NCI-H460 (cell line): ENCODE data around the gene PHLDB1. TPM values are rescaled to one million over a fixed set of nuclear protein-coding genes. Genes with fewer than 3 reads are reported as not detected.
"Not testable (repeated sequence)": the region's sequence is repeated elsewhere in the genome, so short reads cannot be mapped to it uniquely, and the experiment has no call there.

Source experiments
- DNase-seq: peaks from one replicate; pipeline ENCODE4 v3.0.0-alpha.2; 2016; ENCODE audit warnings: low read depth; ENCODE audit errors: extremely low read depth
- polyA plus RNA-seq: library from polyadenylated mRNA; depleted of rRNA; stranded (reverse); fragments of >200 nt; gene quantifications from 2 replicates; pipeline ENCODE4 v1.2.3, GENCODE V29; 2014; cell fraction: nucleus; rRNA removed
- total RNA-seq: library from RNA; depleted of rRNA; stranded (reverse); fragments of >200 nt; shearing (Covaris generic); gene quantifications from 2 replicates; pipeline ENCODE4 v1.2.3, GENCODE V29; 2014; rRNA removed

Gene PHLDB1
- total RNA-seq: 14.5 and 18.3 TPM in 2 replicates
- 26.1 and 38.8 TPM in 2 replicates for polyA plus RNA-seq

- DNase-seq: no peak
These were observed at the start of gene PHLDB1 for GRCh38 chr11:118607401-118608359. TSS of gene PHLDB1 (plus strand) at chr11:118607615. CDS start at chr11:118613837, 6,222 bp downstream.

DNA sequence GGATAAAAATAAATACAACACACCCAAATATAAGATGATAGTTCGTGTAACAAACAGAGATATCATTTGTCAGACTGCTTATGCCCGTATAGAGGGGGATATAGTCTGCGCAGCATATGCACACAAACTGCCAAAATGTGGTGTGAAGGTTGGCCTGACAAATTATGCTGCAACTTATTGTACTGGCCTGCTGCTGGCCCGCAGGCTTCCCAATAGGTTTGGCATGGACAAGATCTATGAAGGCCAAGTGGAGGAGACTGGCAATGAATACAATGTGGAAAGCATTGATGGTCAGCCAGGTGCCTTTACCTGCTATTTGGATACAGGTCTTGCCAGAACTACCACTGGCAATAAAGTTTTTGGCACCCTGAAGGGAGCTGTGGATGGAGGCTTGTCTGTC lies 46.6 kb upstream of the PHLDB1 start:
- DNase-seq: no peak

GRCh38 chr11:118565051-118565450 lies 42.4 kb upstream of the PHLDB1 start:
- DNase-seq: no peak

DNA sequence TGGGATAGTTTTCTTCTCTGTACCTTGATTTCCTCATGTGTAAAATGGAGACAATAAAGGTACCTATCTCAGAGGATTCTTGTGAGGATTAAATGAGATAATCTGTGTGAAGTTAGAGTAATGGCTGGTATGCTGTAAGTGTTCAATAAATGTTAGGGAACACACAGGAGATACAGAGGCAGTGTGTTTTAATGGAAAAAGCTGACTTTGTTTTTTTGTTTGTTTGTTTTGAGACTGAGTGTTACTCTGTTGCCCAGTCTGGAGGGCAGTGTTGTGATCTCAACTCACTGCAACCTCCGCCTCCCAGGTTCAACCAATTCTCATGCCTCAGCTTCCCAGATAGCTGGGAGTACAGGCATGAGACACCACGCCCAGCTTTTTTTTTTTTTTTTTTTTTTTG lies 37.7 kb upstream of the PHLDB1 start:
- no peak for DNase-seq

DNA sequence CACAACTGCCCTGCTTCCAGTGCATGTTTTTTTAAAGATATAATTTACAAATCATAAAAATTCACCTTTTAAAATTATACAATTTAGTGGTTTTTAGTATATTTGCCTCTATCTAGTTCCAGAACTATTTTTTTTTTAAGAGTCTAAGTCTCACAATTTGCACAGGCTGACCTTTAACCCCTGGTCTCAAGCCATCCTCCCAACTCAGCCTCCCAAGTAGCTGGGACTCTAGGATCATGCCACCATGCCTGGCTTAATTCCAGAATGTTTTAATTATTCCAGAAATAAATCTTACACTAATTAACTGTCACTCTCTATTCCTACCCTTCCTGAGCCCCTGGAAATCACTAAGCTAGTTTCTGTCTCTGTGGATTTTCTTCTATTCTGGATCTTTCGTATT lies 36.6 kb upstream of the PHLDB1 start:
- DNase-seq: no peak

DNA sequence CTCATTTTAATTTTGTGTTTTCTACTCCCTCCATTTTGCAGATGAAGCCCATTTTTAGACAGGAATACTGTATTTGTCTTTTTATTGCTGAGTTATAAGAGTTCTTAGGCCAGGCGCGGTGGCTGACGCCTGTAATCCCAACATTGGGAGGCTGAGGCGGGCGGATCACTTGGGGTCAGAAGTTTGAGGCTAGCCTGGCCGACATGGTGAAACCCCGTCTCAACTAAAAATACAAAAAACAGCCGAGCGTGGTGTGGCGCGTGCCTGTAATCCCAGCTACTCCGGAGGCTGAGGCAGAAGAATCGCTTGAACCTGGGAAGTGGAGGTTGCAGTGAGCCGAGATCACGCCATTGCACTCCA lies 35.7 kb upstream of the PHLDB1 start:
- DNase-seq: not testable (repeated sequence)

DNA sequence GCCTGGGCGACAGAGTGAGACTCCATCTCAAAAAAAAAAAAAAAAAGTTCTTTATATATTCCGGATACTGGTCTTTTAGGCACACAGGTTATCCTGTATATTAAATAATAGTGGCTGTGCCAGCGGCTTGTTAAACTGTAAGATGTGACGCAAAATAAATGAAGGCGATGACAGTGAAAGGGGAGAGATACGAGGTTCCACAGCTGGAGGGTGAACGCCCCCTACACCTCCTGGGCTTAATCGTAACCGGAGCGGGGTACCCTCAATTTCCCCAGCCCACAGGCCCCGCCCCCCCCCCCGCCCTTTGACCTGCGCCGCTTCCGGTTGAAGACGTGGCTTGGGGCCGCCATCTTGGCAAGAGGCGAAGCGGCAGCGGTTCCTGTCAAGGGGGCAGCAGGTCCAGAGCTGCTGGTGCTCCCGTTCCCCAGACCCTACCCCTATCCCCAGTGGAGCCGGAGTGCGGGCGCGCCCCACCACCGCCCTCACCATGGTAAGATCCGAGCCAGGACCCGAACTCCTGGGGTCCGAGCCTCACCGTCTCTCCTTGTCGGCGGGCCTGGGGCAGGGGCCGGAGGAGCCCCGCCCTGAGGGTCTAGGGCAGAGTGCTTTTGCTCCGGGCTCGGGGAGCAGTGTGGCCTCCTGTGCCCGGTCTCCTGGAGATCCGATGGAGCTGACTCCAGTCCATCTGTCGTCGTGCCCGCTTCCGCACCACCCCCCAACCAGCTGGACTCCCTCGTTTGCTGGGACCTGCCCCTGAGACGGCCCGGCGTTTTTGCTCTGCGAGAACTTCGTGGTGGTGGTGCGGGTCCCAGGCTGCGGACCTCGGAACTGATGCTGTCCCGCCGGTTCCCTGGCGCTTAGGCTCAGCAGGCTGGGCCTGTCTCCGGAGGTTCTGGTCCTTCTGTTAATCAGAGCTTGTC lies 35.1 kb upstream of the PHLDB1 start, which contains the start of gene ARCN1:
TSS of gene ARCN1 (plus strand) at position 349 of the 920 bp plus-strand sequence. CDS start at position 488, 139 bp downstream.
- peak; percentile 40 for DNase-seq

DNA sequence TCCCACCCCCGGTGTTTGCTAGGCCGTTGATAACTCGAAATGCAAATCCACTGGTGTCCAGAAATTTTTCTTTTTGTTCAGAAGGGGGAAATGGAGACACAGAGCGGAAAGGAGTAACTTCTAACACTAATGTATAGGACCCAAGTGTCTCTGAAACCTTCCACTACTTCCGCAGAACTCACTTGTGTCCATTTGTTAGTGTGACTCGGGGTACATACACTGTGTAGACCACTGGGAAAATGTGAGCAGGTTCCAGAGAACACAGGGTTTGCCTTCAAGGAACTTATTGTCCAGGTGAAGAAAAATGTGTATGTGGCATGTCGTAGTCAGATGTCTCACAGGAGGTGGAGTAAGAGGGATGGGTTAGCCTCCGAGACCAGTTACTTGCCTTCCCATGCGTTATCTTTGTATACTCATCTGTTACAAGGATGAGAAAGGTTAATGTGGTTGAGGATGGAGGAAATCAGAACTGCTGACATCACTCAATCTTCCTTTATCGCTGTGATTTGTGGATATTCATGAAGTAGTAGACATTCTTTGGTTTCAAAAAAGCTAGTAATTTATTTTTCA lies 34.3 kb upstream of the PHLDB1 start:
- no peak for DNase-seq

GRCh38 chr11:118574636-118575035 lies 32.8 kb upstream of the PHLDB1 start:
- DNase-seq: no peak

- not testable (repeated sequence) for DNase-seq
These were observed 29.4 kb upstream of the PHLDB1 start for GRCh38 chr11:118577995-118578394.

DNA sequence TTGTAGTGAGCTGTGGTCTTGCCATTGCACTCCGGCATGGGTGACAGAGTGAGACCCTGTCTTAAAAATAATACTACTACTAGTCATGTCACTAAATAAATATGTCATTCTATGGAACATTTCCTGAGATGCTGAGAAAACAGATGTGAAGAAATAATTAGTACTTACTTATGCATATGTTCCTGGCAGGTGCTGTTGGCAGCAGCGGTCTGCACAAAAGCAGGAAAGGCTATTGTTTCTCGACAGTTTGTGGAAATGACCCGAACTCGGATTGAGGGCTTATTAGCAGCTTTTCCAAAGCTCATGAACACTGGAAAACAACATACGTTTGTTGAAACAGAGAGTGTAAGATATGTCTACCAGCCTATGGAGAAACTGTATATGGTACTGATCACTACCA lies 26.4 kb upstream of the PHLDB1 start:
- no peak for DNase-seq

DNA sequence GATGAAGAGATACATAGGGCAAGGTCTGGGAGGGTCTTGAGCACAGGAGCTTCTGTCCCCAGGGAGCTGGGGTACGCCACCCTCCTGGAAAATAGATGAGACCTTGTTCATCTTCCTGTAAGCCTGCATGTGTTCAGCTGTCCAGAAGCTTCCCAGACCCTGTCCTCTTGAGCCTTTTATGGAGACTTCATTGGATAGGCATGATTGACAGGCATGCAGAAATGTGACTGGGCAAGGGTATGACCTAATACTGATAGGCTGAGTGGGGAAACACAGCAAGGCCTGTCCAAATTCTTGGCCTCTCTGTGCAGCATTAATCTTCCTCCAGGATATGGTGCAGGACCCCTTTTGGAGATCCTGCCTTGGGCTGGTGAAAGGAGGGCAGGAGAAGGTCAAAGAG lies 19.5 kb upstream of the PHLDB1 start:
- no peak for DNase-seq

DNA sequence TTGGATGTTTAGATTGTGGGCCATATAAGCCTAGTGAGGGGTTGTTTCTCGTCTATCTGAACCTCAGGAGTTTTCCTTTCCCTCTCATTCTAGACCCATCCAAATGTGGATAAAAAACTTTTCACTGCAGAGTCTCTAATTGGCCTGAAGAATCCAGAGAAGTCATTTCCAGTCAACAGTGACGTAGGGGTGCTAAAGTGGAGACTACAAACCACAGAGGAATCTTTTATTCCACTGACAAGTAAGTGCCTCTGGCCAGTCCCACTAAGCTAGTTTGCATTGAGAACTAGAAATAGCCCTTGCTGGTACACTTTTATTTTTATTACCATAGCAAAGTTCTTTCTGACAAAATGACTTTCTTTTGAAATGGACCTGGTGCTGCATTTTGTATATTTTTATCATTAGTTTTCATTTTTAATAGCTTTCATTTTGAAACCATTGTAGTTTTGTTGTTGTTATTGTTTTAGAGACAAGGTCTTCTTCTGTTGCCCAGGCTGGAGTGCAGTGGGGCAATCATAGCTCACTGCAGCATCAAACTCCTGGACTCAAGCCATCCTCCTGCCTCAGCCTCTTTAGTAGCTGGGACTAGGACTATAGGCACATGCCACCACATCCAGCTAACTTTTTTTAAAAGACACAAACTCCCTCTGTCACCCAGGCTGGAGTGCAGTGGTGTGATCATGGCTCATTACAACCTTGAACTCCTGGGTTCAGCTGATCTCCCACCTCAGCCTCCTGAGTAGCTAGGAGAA lies 14.6 kb upstream of the PHLDB1 start:
- no peak for DNase-seq

GRCh38 chr11:118594984-118595383 lies 12.4 kb upstream of the PHLDB1 start:
- DNase-seq: not testable (repeated sequence)

DNA sequence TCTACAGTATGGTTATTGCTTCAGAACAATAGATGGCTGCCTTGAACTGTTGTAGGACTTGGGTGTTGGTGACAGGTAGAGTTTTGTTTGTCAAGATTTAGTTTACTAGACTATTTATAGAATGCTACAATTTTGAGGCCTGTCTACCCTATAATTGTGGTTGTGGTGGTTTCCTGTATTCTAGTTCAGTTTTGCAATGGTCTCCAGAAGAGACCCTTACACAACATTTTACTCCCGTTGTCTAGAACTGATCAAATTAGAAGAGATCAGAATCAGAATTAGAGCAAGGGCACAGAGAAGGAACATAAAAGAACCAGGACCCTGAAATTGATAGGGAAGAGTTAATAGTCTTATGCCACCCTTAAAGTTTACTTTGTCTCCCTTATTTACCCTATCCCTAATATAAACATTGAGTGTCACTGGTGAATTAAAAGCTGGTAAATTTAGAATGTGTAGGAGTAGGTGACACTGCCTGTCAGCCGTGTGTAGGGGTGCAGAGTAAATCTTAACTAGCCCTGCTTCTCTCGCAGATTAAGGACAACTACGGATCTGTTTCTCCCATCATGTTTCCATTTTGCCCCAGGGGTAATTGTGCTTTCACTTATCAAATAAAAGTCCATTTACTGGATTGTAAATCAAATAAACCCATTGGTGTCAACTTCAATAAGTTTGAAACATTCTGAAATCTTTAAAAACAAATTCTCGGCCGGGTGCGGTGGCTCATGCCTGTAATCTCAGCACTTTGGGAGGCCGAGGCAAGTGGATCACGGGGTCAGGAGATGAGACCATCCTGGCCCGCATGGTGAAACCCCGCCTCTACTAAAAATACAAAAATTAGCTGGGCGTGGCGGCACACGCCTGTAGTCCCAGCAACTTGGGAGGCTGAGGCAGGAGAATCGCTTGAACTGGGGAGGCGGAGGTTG lies 10.9 kb upstream of the PHLDB1 start:
- DNase-seq: no peak

DNA sequence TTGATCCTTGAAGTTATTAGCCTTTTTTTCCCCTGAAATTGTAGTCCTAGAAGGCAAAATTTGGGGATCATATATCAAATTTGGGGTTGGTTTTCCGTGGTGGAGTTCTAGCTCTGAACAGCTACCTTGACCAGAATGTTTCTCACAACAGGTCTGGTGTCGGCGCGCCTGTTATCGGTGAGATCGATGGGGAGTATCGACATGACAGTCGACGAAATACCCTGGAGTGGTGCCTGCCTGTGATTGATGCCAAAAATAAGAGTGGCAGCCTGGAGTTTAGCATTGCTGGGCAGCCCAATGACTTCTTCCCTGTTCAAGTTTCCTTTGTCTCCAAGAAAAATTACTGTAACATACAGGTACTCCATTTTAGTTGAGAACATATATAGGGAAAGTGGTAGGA lies 9.9 kb upstream of the PHLDB1 start:
- DNase-seq: no peak

DNA sequence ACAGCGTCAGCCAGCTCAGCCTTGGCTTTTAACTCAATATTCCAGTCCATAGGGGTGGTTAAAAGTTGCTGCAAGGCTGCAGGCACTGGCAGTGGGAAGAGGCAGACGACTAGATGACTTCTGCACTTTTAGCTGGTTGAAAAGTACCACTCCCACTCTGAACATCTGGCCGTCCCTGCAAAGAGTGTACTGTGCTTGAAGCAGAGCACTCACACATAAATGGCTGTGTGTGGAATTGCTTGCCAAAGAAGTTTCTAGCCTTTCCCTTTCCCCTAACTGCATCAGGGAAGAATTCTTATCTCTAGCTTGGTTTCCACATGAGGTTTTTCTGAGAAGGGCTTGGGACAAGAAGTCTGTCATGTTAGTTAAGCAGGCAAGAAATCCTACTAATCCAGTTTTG lies 5.1 kb upstream of the PHLDB1 start:
- no peak for DNase-seq

DNA sequence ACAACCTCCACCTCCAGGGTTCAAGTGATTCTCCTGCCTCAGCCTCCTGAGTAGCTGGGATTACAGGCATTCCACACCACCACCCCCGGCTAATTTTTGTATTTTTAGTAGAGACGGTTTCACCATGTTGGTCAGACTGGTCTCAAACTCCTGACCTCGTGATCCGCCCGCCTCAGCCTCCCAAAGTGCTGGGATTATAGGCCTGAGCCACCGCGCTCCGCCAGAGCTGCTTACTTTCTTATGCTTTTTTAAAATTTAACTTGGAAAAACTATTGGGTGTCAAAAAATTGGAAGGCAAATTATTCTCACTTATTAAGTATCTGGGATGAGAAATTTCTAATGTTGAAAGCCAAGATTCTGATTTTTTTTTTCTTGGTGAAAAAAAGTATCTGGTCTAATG lies 3.7 kb upstream of the PHLDB1 start:
- not testable (repeated sequence) for DNase-seq

- DNase-seq: no peak
These were observed 2.8 kb upstream of the PHLDB1 start for GRCh38 chr11:118604566-118604965.
